GM19035 (cell line): ENCODE measurements around the gene DENND1B.

Source experiments
- ATAC-seq: cut with Tn5 transposase; IDR thresholded peaks from one replicate; pipeline ENCODE4 v1.9.1; 2021; ENCODE audit not compliant: unreplicated experiment

DENND1B gene

DNA sequence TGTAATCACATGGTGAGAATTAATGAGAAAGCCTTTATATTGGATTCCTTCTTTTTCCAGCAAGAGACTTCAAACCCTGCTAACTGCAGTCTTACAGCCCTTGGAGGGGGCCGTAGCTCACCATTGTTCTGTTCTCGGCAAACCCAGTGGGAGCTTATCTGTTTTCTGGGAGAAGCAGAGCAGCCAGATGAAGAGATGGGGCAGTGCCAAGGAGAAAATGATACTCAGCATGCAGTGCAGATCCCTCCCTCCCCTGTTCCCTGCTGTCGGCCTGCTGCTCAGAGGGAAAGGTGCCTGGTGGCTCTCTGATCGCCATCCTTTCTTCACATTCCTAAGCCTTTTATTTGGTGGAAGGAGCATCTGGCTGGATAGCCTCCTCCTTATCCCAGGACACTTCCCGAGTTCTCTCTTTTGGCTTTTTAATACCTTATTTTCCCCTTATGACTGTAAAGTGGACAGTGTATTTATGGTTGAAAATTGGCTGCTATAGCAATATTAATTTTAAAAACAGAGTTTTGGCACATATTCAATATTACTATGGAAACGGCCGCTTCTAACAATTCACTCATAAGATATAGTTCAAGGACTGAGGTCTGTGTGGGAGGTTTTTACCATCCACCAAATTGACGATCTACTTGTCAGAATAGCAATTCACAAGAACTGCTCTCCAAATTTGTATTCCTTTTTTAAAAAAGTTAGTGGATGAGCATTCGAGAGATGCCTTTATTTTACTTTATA lies 303.9 kb downstream of the DENND1B start:
- no peak for ATAC-seq

DNA sequence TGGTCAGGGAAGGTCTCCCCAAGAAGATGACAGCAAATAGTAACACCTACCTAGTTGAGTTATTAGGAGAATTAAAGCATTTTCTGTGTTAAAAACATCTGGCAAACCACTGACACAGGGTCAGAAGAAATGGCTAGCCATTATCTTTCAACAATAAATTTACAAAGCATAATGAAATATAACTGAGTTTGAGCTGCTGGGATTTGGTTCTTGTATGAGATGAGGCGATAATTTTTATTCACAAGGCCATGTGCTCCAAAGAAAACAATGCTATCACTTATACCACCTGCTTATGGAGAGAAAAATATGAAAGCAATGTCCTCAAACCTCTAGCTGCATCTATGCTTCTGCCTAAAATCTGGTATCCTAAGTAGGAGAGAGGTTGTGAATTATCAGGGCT lies 304.9 kb downstream of the DENND1B start:
- ATAC-seq = no peak

DNA sequence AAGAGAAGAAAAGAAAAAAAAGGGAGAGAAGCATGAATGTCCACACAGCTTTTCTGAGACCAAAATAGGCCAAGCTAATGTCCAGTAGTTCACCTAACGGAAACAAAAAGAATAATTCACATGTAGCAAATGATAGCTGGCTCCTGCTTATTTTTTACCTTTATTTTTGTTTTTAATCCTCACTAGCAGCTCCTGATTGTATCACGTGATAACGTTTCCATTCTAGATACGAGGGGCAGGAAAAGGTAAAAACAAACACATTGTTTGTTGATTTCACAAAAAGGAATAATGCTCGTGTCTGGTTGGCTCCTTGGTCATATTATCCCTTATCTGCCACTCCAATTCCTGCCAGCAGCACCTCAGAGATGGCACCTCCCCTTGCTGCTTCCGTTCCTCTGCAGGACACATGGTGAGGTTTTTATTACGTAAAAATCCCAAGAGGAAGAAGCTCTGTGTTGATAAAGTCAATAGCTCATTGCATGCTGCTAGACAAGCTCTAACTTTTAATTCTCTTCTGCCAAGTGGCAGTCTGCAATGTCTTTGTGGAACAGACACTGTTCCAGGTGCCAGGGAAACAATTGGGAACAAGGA lies 305.6 kb downstream of the DENND1B start:
- no peak for ATAC-seq

DNA sequence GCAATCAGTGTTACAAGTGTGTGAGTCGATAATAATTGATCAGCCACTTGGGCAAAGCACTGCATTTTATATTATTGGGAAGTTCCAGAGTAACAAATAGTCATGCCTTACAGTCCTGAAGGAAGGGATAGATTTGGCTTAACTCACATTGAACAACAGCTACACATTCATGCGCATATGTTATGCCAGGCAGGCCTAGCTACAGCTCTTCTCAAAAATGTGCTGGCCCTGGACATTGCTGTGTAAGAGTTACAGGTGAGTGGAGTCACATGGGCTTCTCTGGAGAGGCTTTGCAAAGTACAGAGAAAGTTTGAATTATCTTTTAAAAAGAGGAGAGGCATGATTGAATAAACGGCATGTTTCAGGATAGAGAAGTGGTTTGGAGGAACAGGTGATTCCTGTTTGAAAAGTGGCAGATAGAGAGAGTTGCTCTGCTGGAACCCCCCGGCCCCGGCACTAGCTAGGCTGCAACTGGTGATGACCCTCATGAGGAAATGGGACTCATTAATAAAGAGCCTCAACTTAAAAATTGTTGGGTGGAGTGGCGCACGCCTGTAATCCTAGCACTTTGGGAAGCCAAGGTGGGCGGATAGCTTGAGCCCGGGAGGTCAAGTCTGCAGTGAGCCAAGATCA lies 306.6 kb downstream of the DENND1B start:
- ATAC-seq = no peak

DNA sequence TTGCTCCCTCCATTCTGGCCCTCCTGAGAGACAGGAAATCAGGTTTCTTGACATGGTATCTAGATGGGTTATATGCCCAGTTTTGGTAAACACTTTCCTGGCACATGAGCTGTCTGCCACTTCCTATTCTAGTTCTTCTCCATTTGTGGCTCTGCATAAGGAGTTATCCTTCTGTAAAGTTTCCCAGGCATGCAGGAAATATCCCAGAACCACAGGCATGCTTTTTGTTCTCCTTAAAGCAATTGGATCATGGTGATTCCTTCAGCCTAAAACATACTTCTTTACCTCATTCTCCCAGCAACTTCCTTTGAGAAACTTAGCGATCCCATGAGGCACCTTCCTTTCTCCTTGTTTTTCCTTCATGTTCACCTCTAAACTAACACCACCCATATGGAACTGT lies 307.4 kb downstream of the DENND1B start:
- no peak for ATAC-seq

DNA sequence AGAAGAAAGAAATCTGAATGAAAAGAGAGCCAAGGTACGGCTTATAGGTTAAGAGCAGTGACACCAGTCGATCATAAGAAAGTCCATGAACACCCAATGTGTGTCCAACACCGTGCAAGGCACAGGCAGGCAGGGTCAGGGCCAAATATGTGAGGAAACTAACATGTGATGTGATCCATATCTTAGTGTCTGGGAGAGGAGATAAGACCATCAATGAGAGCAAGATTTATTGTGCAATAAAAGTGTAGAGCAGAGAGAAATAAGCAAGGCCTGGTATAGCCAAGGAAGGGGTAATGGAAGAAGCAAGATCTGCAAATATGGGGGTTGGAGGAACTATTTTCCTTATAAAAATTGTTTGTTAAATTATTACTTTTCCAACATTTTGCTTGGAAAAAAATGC lies 308.5 kb downstream of the DENND1B start:
- ATAC-seq = no peak

DNA sequence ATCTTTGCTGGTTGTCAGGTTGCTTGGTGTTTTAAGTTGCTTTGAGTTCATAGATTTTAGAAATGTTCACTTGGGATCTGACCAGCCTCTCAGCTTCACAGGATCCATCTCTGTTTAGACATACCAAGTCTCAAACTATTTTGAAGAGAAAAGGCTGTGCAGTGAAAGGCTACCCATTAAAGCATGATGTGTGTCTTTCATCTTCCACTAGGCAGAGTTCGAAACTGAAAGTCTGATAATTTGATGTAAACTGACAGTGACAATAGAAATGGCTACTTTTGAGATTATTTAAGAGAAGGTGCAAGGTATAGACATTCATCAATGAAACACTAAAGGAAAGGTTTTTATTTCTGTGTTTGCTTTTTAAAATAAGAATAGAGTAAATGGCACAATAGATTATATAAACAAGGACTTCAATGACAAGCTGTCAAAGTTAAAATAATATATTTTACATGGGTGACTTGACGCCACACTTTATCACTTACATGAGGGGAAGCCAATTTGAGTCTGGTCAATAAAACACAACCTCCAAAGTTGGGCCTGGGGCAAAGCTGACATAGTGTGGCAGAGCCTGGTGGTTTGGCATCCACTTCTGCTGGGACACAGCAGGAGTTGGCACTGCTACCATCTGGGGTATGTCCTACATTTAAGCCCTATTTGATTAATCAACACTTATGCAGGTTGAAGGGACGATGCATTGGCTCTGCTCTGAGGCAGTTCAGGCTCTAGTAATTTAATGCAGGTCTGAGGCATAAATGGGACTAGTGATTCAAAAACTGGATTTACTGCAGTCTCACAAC lies 309.6 kb downstream of the DENND1B start:
- no peak for ATAC-seq

DNA sequence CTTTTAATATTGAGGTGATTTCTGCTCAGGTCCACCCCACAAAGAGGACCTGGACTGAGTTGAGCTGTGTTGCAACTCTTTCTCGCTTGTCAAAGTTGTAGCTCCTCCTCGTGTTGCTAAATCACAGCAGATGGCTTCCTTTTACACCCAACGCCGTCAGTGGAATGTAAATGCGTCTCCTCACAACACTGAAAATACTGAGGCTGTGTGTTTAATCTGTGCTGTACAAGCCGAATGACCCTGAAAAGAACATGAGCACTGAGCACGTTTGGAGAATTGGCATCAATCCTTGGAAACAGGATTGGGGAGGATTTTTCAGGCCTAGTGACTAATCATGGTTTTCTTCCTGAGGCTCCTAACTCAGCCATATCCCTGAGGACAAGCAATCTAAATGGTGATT lies 311.2 kb downstream of the DENND1B start:
- ATAC-seq = no peak

DNA sequence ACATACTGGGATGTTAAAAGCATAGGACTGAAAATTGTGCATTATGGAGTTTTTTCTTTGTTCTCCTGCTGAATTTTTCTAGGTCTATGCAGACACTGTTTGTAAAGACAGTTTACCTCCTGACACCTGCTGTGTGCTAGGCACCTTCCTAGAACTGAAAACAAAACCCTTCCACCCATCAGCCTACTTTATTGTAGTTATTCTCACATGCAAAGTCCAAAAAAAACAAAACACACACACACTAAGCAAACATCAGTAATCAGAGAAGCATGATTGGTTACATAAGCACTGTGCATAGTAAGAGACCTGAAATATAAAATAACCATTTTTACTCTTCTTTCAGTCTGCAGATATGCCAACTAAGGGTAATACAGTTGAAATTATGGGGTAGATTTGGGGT lies 312.1 kb downstream of the DENND1B start:
- ATAC-seq = no peak

DNA sequence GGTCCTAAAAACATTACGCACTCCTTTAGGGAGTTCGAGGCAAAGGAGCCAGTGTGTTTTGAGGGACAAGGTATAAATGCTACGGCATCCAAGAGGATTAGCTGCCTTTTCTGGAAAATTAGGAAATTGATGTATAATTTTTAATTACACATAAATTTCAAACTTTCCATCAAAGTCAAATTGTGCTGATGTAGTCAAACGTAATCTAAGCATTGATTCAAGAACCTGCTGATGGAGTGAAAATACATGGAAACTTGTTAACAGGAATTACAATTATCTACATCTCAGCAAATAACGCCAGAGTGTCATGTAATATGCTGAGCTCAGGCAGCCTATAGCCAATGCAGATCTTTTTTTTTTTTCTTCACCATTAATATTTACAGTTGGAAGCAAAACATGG lies 312.7 kb downstream of the DENND1B start:
- ATAC-seq = no peak
